Subcutaneous adipose tissue (tissue), 4 donors: ENCODE data around the gene MBOAT1. TPM values are rescaled to one million over a fixed set of nuclear protein-coding genes. Genes with fewer than 3 reads are reported as not detected.

Experiments
- total RNA-seq, 4 donors: library from RNA; depleted of rRNA; stranded (reverse); fragments of >200 nt; gene quantifications; one replicate each; pipeline ENCODE4 v1.1.0, GENCODE V29; 2016
- TF ChIP-seq, protein P1 (sequence below): fragments of 450-650 bp; IDR thresholded peaks from one replicate; pipeline ENCODE4 v1.5.1; 2016; ENCODE audit warnings: low read depth, mild to moderate bottlenecking, control low read depth, antibody characterized with exemption, moderate library complexity

Gene MBOAT1
- total RNA-seq, 4 donors from 2014 or later, result 7.7 to 15.6 (median 12.9) TPM

DNA sequence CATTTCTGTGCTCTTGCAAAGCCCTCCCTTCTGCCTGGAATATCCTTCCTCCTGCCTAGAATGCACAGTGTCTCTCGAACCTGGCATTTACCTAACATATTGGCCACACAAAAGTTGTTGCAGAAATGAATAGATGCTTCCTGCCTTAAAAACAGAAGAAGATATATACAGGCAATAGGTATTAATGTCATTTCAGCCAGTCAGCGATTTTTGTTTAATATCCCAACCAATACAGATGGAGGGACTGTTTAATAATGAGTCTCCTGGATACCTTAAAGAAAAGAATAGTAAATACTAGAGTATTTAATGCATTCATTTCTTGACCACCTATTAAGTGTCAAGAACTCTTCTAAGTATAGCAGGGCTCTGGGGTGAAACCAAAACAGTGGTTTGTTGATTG, 70.3 kb downstream of the MBOAT1 start:
- TF ChIP-seq, protein P1, sequence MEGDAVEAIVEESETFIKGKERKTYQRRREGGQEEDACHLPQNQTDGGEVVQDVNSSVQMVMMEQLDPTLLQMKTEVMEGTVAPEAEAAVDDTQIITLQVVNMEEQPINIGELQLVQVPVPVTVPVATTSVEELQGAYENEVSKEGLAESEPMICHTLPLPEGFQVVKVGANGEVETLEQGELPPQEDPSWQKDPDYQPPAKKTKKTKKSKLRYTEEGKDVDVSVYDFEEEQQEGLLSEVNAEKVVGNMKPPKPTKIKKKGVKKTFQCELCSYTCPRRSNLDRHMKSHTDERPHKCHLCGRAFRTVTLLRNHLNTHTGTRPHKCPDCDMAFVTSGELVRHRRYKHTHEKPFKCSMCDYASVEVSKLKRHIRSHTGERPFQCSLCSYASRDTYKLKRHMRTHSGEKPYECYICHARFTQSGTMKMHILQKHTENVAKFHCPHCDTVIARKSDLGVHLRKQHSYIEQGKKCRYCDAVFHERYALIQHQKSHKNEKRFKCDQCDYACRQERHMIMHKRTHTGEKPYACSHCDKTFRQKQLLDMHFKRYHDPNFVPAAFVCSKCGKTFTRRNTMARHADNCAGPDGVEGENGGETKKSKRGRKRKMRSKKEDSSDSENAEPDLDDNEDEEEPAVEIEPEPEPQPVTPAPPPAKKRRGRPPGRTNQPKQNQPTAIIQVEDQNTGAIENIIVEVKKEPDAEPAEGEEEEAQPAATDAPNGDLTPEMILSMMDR, result no peak

DNA sequence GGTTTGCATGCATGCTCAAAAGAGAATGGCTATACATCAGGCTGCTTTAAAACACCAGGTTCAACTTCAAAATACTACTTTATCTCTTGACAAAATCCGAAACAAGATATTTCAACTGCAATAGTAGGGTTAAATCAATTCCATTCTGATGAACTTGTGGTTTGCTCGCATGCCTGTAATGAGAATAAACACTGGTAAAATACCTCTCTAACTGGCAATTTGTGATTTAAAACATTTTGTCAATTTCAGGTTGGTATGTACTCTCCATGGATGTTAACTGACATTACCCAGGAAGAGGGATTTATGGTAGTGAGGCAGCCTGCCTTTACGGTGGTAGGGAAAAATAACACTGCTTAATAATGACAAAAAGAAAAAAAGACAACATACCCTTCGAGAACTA, 74.4 kb downstream of the MBOAT1 start:
- TF ChIP-seq, protein P1, result no peak

DNA sequence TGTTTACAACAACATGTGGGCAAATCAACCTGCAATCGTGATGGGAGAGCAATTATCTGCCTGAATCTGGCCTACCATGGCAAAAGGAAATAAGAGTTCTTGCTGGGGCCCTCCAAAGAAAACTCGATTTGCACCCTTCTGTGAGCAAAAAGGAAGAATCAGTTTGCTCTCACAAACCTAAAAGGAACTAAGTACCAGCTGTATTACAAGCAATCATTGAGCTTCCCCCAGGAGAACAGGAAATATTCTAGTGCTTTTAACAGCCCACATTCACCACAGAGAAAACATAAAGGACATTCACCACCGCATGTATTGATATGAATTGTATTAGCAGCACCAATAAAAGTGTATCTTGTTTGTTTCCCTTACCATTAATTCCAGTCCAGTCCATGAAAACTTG, 75.0 kb downstream of the MBOAT1 start:
- TF ChIP-seq, protein P1, result no peak

DNA sequence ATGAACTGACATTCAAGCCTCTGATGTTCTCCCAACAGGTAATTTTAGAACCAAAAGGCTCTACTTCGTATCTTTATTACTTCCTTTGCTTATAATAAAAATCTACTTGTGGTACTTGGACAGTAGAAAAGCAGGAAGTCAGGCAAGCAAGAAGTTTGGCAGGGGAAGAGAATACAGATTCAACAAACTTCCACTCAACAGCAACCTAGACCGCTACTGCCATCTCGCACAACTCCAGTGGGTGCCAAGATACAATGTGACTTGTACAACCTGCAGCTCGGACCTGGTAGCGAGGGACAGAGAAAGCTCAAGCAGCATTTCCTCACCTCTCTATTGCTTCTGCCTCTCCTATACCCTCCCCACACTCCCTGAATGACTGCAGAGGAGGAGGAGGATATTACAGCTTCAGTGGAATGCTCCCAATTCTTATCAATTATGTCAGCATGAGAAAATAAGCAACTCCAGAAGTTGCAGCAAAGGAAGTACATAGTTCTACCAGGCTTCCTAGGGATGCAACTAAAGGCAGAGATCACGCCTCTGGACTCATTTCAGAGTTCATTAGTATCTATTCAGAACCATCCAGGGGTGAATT, 76.5 kb downstream of the MBOAT1 start:
- TF ChIP-seq, protein P1, result no peak

DNA sequence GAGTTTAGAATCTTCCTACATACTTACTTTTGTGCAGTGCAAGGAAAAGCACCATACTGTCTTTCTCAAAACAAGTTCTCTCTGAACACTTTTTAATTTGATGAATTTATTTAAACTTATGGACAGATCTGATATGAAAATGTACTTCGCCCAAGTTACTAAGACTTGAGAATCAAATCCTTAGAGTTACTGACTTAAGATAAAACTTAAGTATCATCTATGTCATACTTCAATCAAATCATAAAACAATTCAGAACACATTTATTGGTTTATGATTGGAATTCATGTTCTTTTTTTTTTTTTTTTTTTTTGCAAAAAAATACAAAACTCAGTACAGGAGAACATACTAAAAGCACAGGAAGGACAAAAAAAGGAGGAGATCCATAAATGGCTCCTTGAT, 77.7 kb downstream of the MBOAT1 start:
- TF ChIP-seq, protein P1, result no peak

DNA sequence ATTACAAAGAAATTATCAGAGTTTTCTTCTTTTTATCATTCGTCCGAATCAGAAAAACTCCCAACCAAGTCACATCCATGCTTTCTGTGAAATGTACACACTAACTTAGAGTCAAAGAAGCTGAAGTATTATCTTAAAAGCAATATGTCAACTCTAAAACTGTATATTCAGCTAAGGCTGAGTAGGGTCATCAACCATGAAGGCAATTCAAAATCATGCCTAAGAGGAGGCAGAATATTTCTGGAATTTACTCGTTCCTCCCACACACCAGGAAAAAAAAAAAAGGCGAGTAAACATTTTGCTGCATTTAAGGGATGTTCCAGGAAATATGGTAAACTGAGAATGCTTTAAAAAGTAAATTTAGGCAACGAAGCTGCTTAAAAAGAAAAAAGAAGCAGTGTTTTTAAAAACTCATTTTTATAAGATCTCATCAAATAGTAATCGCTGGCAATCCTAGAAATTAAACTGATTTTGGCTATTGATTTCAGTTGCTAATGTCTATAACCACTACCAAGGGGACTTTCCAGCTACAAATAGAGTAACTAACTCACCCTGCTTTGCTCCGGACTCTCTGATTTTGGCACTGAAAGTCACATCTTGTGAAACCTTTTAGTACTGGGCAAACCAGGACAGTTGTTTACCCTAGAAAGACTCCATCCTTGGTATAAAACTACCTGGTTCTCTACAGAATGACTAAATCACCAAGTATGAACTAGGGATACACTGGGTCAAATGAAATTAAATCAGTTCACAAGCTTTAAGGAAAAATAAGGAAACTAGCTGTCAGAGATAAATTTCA, 82.8 kb downstream of the MBOAT1 start:
- TF ChIP-seq, protein P1, result no peak

DNA sequence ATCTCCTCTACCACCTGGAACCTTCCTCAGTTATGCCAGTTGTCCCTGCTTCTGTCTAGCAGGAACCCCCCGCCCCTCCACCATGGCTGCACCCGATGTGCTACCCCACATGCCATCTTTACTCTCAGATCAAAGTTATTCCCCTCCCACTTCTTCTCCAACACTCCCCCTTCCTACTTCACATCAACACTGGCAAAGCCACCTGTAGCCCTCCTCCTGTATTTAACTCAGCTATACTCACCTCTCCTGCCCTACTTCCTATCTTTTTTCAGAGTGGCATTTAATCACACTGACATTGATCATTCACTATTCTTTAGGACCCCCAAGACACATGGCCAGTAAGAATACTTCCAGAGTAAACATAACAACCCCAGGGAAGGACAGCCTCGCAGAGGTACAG, 84.3 kb downstream of the MBOAT1 start:
- TF ChIP-seq, protein P1, result no peak
